ENCODE data around the gene ASCC3.

DNA sequence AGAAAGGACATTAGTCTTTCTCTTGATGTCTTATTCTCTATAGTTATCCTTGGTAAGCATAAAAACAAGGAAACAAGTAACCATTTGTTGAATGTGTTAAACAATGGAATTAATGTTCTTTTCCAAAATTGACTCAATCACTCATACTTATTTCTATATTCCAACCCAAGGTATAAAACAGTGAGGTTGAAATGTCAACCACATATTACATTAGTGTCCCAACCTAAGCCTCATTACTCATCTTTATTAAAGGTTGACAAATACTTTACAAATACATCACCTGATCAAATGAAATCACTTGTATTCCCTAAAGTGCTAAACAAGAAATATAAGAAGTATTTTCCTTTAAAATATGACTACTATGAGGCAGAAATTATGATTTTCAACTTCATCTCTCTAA lies 100.5 kb downstream of the ASCC3 start:
- TF ChIP-seq, protein P1, sequence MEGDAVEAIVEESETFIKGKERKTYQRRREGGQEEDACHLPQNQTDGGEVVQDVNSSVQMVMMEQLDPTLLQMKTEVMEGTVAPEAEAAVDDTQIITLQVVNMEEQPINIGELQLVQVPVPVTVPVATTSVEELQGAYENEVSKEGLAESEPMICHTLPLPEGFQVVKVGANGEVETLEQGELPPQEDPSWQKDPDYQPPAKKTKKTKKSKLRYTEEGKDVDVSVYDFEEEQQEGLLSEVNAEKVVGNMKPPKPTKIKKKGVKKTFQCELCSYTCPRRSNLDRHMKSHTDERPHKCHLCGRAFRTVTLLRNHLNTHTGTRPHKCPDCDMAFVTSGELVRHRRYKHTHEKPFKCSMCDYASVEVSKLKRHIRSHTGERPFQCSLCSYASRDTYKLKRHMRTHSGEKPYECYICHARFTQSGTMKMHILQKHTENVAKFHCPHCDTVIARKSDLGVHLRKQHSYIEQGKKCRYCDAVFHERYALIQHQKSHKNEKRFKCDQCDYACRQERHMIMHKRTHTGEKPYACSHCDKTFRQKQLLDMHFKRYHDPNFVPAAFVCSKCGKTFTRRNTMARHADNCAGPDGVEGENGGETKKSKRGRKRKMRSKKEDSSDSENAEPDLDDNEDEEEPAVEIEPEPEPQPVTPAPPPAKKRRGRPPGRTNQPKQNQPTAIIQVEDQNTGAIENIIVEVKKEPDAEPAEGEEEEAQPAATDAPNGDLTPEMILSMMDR (IDR thresholded peaks at IDR 0.05 in 2 of 3, conservative IDR thresholded peaks at IDR 0.05 in 1 of 3; ENCODE audit: borderline replicate concordance in 1 of 3, insufficient read depth in 1 of 3, low read depth in 2 of 3, low read length in 2 of 3): no peak
- TF ChIP-seq, protein P2, sequence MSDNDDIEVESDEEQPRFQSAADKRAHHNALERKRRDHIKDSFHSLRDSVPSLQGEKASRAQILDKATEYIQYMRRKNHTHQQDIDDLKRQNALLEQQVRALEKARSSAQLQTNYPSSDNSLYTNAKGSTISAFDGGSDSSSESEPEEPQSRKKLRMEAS (IDR thresholded peaks at IDR 0.05): no peak
- TF ChIP-seq YY1 (IDR thresholded peaks at IDR 0.05; ENCODE audit: extremely low read depth, insufficient replicate concordance, low read depth, low read length): no peak
- no peak for TF ChIP-seq RAD21 (IDR thresholded peaks at IDR 0.05; ENCODE audit: low read depth)
- TF ChIP-seq POLR2AphosphoS5 (IDR thresholded peaks at IDR 0.05; ENCODE audit: low read depth, low read length): no peak
- no peak for TF ChIP-seq EZH2phosphoT487 (IDR thresholded peaks at IDR 0.05; ENCODE audit: borderline replicate concordance)

All from HCT116 (cell line).